SK-N-SH (cell line): ENCODE data around the gene SLC7A14. TPM values are rescaled to one million over a fixed set of nuclear protein-coding genes. Genes with fewer than 3 reads are reported as not detected.

Experiments used
- CTCF ChIA-PET: fragments of 300-600, 350-600 bp; formaldehyde crosslinking; extraction: SDS; loops from one replicate; lab custom pipeline; 2021; lab: Yijun Ruan, JAX
- POLR2A ChIA-PET: fragments of 350-600 bp; sonication (Branson Sonifier 250); formaldehyde crosslinking; extraction: SDS; loops from one replicate; lab custom pipeline; 2020; ENCODE audit warnings: antibody characterized with exemption, inconsistent platforms; lab: Yijun Ruan, JAX
- DNase-seq: peaks from one replicate; pipeline ENCODE4 v3.0.0; 2012
- H2AFZ ChIP-seq: fragments of 200-600 bp; sonication (generic); 2 replicates; pipeline ENCODE4 v1.8.1; 2016; ENCODE audit warnings: antibody characterized with exemption, mild to moderate bottlenecking, low read depth
- H3F3A ChIP-seq: fragments of 200-600 bp; sonication (generic); replicated peaks from 2 replicates; pipeline ENCODE3; 2016; ENCODE audit warnings: antibody characterized with exemption, mild to moderate bottlenecking; ENCODE audit not compliant: insufficient read depth
- H3K27ac ChIP-seq, 2 experiments: fragments of 200-500 bp in 1 of 2; fragments of 200-600 bp in 1 of 2; sonication (Bioruptor generic) in 1 of 2; sonication (generic), shearing (Covaris generic) in 1 of 2; 2 replicates each; pipeline versions ENCODE4 v1.5.1 to v1.6.1; 2014 to 2016; ENCODE audit warnings: low read depth in 2 of 2, inconsistent platforms in 1 of 2, low read length in 1 of 2, mild to moderate bottlenecking in 1 of 2, mixed read lengths in 1 of 2
- H3K27me3 ChIP-seq: fragments of 200-600 bp; sonication (generic), shearing (Covaris generic); 2 replicates; pipeline ENCODE4 v1.6.1; 2016; ENCODE audit warnings: mixed run types; ENCODE audit not compliant: insufficient read depth
- H3K36me3 ChIP-seq, 2 experiments: fragments of 200-500 bp in 1 of 2; fragments of 200-600 bp in 1 of 2; sonication (Bioruptor generic) in 1 of 2; sonication (generic) in 1 of 2; replicated peaks in 1 of 2; 2 replicates each; pipeline versions ENCODE3 to v1.5.1; 2014 to 2016; ENCODE audit warnings: low read length in 1 of 2, mild to moderate bottlenecking in 1 of 2; ENCODE audit not compliant: insufficient read depth in 2 of 2, control insufficient read depth in 1 of 2
- H3K4me1 ChIP-seq, 2 experiments: fragments of 200-500 bp in 1 of 2; fragments of 200-600 bp in 1 of 2; sonication (Bioruptor generic) in 1 of 2; sonication (generic), shearing (Covaris generic) in 1 of 2; 2 replicates each; pipeline versions ENCODE4 v1.5.1 to v1.6.1; 2014 to 2016; ENCODE audit warnings: low read depth in 1 of 2, low read length in 1 of 2, mixed run types in 1 of 2; ENCODE audit not compliant: insufficient read depth in 2 of 2, control insufficient read depth in 1 of 2
- H3K4me2 ChIP-seq: fragments of 200-600 bp; sonication (generic), shearing (Covaris generic); 2 replicates; pipeline ENCODE4 v1.6.1; 2017; ENCODE audit warnings: mixed run types
- H3K4me3 ChIP-seq, 2 experiments: fragments of 200-500 bp in 1 of 2; fragments of 200-600 bp in 1 of 2; sonication (Bioruptor generic) in 1 of 2; sonication (generic), shearing (Covaris generic) in 1 of 2; 2 replicates each; pipeline versions ENCODE4 v1.5.1 to v1.8.1; 2014 to 2016; ENCODE audit warnings: low read depth in 2 of 2, inconsistent platforms in 1 of 2, low read length in 1 of 2, mild to moderate bottlenecking in 1 of 2, mixed read lengths in 1 of 2, moderate library complexity in 1 of 2
- H3K79me2 ChIP-seq: fragments of 200-600 bp; sonication (generic); 2 replicates; pipeline ENCODE4 v1.8.1; 2017; ENCODE audit warnings: mild to moderate bottlenecking; ENCODE audit not compliant: insufficient read depth
- H3K9ac ChIP-seq: fragments of 200-600 bp; sonication (generic); 2 replicates; pipeline ENCODE4 v1.6.1; 2017; ENCODE audit warnings: mixed run types
- H3K9me2 ChIP-seq: fragments of 200-600 bp; sonication (generic); 2 replicates; pipeline ENCODE4 v1.6.1; 2017; ENCODE audit warnings: mixed run types
- H3K9me3 ChIP-seq: fragments of 200-600 bp; sonication (generic); 2 replicates; pipeline ENCODE4 v1.6.1; 2017; ENCODE audit warnings: mixed run types, mild to moderate bottlenecking, moderate library complexity
- H4K20me1 ChIP-seq: fragments of 200-600 bp; sonication (generic); 2 replicates; pipeline ENCODE4 v1.6.1; 2017; ENCODE audit warnings: mild to moderate bottlenecking, mixed run types; ENCODE audit not compliant: insufficient read depth
- CTCF ChIP-seq: fragments of 200-600 bp; sonication (generic); IDR thresholded peaks from 2 replicates; pipeline ENCODE4 v1.6.1; 2017; ENCODE audit warnings: antibody characterized with exemption, mild to moderate bottlenecking, moderate library complexity
- FOSL2 ChIP-seq: IDR thresholded peaks from 2 replicates; pipeline ENCODE4 v1.4.0; 2012; ENCODE audit warnings: low read depth, mild to moderate bottlenecking, moderate library complexity, borderline replicate concordance
- GABPA ChIP-seq: IDR thresholded peaks from 2 replicates; pipeline ENCODE4 v1.4.0; 2012; ENCODE audit warnings: low read depth, mild to moderate bottlenecking
- GATA2 ChIP-seq: sonication (generic); formaldehyde crosslinking; IDR thresholded peaks from 2 replicates; pipeline ENCODE4 v1.5.0; 2020; ENCODE audit warnings: mild to moderate bottlenecking, missing genetic modification reagents
- IRF3 ChIP-seq: fragments of 150-350 bp; IDR thresholded peaks from 2 replicates; pipeline ENCODE4 v1.6.1; 2016; ENCODE audit warnings: mild to moderate bottlenecking, low read depth, low read length
- MXI1 ChIP-seq: IDR thresholded peaks from 2 replicates; pipeline ENCODE4 v1.6.1; 2012; ENCODE audit warnings: mild to moderate bottlenecking, low read depth, low read length, improper control_type of control experiment
- RCOR1 ChIP-seq: fragments of 150-350 bp; IDR thresholded peaks from 2 replicates; pipeline ENCODE4 v1.6.1; 2017; ENCODE audit warnings: antibody characterized with exemption, low read length
- RXRA ChIP-seq: IDR thresholded peaks from 2 replicates; pipeline ENCODE4 v1.4.0; 2012; ENCODE audit warnings: low read depth, mild to moderate bottlenecking, borderline replicate concordance
- SIN3A ChIP-seq: IDR thresholded peaks from 2 replicates; pipeline ENCODE4 v1.6.1; 2012; ENCODE audit warnings: low read depth, mild to moderate bottlenecking, low read length, moderate library complexity, borderline replicate concordance
- TCF12 ChIP-seq: IDR thresholded peaks from 2 replicates; pipeline ENCODE4 v1.4.0; 2012
- USF1 ChIP-seq: IDR thresholded peaks from 2 replicates; pipeline ENCODE4 v1.4.0; 2012; ENCODE audit warnings: low read depth, borderline replicate concordance
- USF2 ChIP-seq: fragments of 150-350 bp; IDR thresholded peaks from 2 replicates; pipeline ENCODE4 v1.6.1; 2017; ENCODE audit warnings: antibody characterized with exemption, low read length, low read depth, borderline replicate concordance
- ZBTB33 ChIP-seq: IDR thresholded peaks from 2 replicates; pipeline ENCODE4 v1.4.0; 2012; ENCODE audit warnings: low read depth, borderline replicate concordance
- WGBS: methylation state at CpG from one replicate; pipeline ENCODE4 v1.1.6; 2017; ENCODE audit warnings: low lambda C conversion rate; 5-methylcytosine and 5-hydroxymethylcytosine counted together
- polyA plus RNA-seq, 3 experiments: library from polyadenylated mRNA; depleted of rRNA; stranded (reverse); fragments of >200 nt; gene quantifications; 2 replicates each; pipeline ENCODE4 v1.2.3, GENCODE V29; 2012

SLC7A14 gene
- polyA plus RNA-seq, 1 of the 3 experiments (the other 2 are of a cell fraction): 2.5 TPM

GRCh38 chr3:170485696-170486095 is 100.2 kb downstream of the SLC7A14 start:
- ChIA-PET CTCF (interaction anchor here (1.1 kb wide), 2 partner anchors 9 to 324 kb away, joined by 3 read pairs; no protein-coding TSS in a partner anchor), POLR2A (no interaction called here)
- H3K36me3 ChIP-seq: no peaks in the 10 kb centered on the region
- H3K9me3 ChIP-seq: no peaks in the 10 kb centered on the region
- no peaks in the 10 kb centered on the region for H3K9me2 ChIP-seq
- WGBS: 95% methylated on average over 3 of the region's 4 CpGs
- H3K4me1 ChIP-seq: peaks cover 0 to 27% of the 10 kb centered on the region in 2 experiments; a peak in 1 of 4 replicates
- H3K79me2 ChIP-seq: no peaks in the 10 kb centered on the region
- no peak overlapping the region for H3K9ac ChIP-seq
- no peak overlapping the region for H3K4me3 ChIP-seq
- no peak overlapping the region for H2AFZ ChIP-seq
- H3K27ac ChIP-seq: no peak overlapping the region
- H3F3A ChIP-seq: no peaks in the 10 kb centered on the region
- no peaks in the 10 kb centered on the region for H4K20me1 ChIP-seq
- DNase-seq: no peak
- no peaks in the 10 kb centered on the region for H3K27me3 ChIP-seq
- H3K4me2 ChIP-seq: no peak overlapping the region
- TF ChIP-seq IRF3: no peak

GRCh38 chr3:170485294-170485693 is 100.6 kb downstream of the SLC7A14 start:
- Histone ChIP-seq H3K27ac (no peak overlapping the region), H3K79me2 (no peaks in the 10 kb centered on the region), H3K4me2 (no peak overlapping the region), H3K4me3 (no peak overlapping the region), H4K20me1 (no peaks in the 10 kb centered on the region), H2AFZ (no peak overlapping the region), H3K9me2 (no peaks in the 10 kb centered on the region), H3K9ac (no peak overlapping the region), H3F3A (no peaks in the 10 kb centered on the region), H3K4me1 (peaks cover 0 to 27% of the 10 kb centered on the region in 2 experiments; a peak in 1 of 4 replicates), H3K27me3 (no peaks in the 10 kb centered on the region), H3K9me3 (no peaks in the 10 kb centered on the region), H3K36me3 (no peaks in the 10 kb centered on the region)
- ChIA-PET CTCF (interaction anchor here (1.1 kb wide), 2 partner anchors 8 to 324 kb away, joined by 3 read pairs; no protein-coding TSS in a partner anchor), POLR2A (no interaction called here)
- DNase-seq: no peak
- TF ChIP-seq RCOR1 (no peak), RXRA (no peak)
- WGBS: 88% methylated on average over 3 of the region's 3 CpGs

GRCh38 chr3:170484869-170485268 is 101.0 kb downstream of the SLC7A14 start:
- DNase-seq: no peak
- 86% methylated on average over 4 of the region's 4 CpGs for WGBS
- Histone ChIP-seq H3K9me3 (no peaks in the 10 kb centered on the region), H3K27me3 (no peaks in the 10 kb centered on the region), H3K4me2 (no peak overlapping the region), H3F3A (no peaks in the 10 kb centered on the region), H3K4me3 (no peak overlapping the region), H4K20me1 (no peaks in the 10 kb centered on the region), H3K36me3 (no peaks in the 10 kb centered on the region), H3K27ac (no peak overlapping the region), H3K4me1 (peaks cover 0 to 27% of the 10 kb centered on the region in 2 experiments; a peak in 1 of 4 replicates), H3K9ac (no peak overlapping the region), H2AFZ (no peak overlapping the region), H3K9me2 (no peaks in the 10 kb centered on the region), H3K79me2 (no peaks in the 10 kb centered on the region)
- CTCF ChIA-PET: interaction anchor here (1.1 to 1.4 kb wide), 3 partner anchors 8 to 325 kb away, joined by 3 read pairs; no protein-coding TSS in a partner anchor
- POLR2A ChIA-PET: no interaction called here
- TF ChIP-seq FOSL2 (no peak), TCF12 (no peak), SIN3A (no peak), GATA2 (CRISPR knock-in tag) (no peak), USF2 (no peak), GABPA (no peak), MXI1 (no peak), RCOR1 (no peak), RXRA (no peak), ZBTB33 (no peak), CTCF (no peak), USF1 (no peak)
